ENCODE measurements around the gene FOXL1. TPM values are rescaled to one million over a fixed set of nuclear protein-coding genes. Genes with fewer than 3 reads are reported as not detected.

Gene FOXL1
- total RNA-seq, 2 experiments from 2014 or later, result not detected

DNA sequence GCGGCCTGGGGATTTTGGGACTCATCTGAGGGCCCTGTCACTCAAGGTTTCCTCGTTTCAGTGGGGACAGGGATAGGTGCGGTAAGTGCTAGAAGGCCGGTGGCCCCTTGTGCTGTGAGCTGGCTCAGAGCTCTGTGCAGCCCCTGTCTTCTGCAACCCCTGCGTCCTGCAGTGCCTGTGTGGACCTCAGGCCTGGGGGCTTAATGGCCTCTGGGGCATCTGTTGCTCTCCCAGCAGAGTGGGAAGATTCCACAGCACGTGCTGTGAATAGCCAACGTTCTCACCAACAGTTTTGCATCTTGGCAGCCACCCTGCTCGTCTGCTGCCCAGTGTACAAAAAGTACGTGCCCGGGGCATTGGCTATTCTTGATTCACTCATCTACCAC, 6.8 kb upstream of the FOXL1 start:
- H3K27ac Mint-ChIP-seq, result no peak overlapping the region
- H3K27me3 Mint-ChIP-seq, result peaks cover 71% of the 10 kb centered on the region
- ATAC-seq (no peak), DNase-seq (no peak)
- intact Hi-C loops (cut with micrococcal nuclease), result no loop called here
- peaks cover 4% of the 10 kb centered on the region for H3K4me1 Mint-ChIP-seq (ENCODE audit: low read depth)
- no peaks in the 10 kb centered on the region for H3K36me3 Mint-ChIP-seq (ENCODE audit: low read depth)
- POLR2A ChIA-PET, result no interaction called here
- no peaks in the 10 kb centered on the region for H3K9me3 Mint-ChIP-seq
- H3K4me3 Mint-ChIP-seq, result no peak overlapping the region
- TF ChIP-seq, protein P1, sequence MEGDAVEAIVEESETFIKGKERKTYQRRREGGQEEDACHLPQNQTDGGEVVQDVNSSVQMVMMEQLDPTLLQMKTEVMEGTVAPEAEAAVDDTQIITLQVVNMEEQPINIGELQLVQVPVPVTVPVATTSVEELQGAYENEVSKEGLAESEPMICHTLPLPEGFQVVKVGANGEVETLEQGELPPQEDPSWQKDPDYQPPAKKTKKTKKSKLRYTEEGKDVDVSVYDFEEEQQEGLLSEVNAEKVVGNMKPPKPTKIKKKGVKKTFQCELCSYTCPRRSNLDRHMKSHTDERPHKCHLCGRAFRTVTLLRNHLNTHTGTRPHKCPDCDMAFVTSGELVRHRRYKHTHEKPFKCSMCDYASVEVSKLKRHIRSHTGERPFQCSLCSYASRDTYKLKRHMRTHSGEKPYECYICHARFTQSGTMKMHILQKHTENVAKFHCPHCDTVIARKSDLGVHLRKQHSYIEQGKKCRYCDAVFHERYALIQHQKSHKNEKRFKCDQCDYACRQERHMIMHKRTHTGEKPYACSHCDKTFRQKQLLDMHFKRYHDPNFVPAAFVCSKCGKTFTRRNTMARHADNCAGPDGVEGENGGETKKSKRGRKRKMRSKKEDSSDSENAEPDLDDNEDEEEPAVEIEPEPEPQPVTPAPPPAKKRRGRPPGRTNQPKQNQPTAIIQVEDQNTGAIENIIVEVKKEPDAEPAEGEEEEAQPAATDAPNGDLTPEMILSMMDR (IDR thresholded peaks at IDR 0.05), result no peak
- CTCF ChIA-PET, result interaction anchor here (0.7 to 1.4 kb wide), 2 partner anchors 578 to 1065 kb away, joined by 3 to 4 read pairs; no protein-coding TSS in a partner anchor

DNA sequence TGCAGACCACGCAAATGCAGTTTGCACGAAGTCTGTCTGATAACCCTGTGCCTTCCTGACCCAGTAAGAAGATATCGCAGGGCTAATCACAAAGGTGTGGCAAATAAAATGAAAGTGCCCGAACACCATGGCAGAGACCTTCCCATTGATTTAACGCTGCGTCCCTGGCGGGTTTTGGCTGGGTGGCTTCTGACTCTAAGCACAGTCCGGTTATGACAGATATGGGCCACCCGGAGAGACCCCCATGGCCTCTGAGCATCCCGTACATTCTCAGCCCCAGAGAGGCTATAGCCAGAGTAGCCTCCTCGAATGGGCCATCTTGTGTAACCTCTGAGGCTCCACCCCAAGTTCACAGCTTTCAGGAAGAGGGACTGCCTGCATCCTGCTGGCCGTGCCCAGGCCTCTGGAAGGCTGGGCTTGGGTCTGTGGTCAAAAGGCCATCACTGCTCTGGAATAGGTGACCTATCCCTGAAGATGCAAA, 6.3 kb upstream of the FOXL1 start:
- DNase-seq (no peak), ATAC-seq (no peak)
- ChIA-PET CTCF (no interaction called here), POLR2A (no interaction called here)
- no peaks in the 10 kb centered on the region for H3K9me3 Mint-ChIP-seq
- peaks cover 8% of the 10 kb centered on the region for H3K4me1 Mint-ChIP-seq (ENCODE audit: low read depth)
- H3K27ac Mint-ChIP-seq, result no peak overlapping the region
- H3K36me3 Mint-ChIP-seq (ENCODE audit: low read depth), result no peaks in the 10 kb centered on the region
- intact Hi-C loops (cut with micrococcal nuclease), result no loop called here
- no peak overlapping the region for H3K4me3 Mint-ChIP-seq
- peaks cover 75% of the 10 kb centered on the region for H3K27me3 Mint-ChIP-seq
- TF ChIP-seq, protein P1 (IDR thresholded peaks at IDR 0.05), result no peak

DNA sequence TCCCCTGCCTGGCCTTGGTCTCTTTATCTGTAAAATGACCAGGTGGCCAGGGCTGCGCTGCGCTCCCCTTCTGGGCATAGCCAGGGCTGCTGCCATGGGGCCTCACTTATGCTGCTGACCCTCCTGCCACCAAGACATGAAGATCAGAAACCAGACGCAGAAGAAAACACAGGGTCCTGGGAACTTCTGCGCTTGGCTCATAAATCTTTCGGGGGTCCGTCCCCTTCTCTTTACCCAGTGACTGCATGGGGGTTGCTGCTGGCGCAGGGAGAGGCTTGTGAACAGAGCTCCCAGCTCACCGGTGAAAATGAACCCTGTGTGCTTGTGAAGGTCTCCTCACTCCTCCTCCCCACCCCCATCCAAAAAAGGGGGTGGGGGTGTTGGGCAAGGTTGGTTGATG, 5.7 kb upstream of the FOXL1 start:
- Mint-ChIP-seq H3K9me3 (no peaks in the 10 kb centered on the region), H3K27ac (no peak overlapping the region), H3K36me3 (ENCODE audit: low read depth) (no peaks in the 10 kb centered on the region), H3K27me3 (peaks cover 75% of the 10 kb centered on the region), H3K4me3 (no peak overlapping the region), H3K4me1 (ENCODE audit: low read depth) (peaks cover 9% of the 10 kb centered on the region)
- no peak for ATAC-seq
- POLR2A ChIA-PET, result no interaction called here
- CTCF ChIA-PET, result no interaction called here
- TF ChIP-seq, protein P1 (IDR thresholded peaks at IDR 0.05), result no peak
- no peak for DNase-seq
- intact Hi-C loops (cut with micrococcal nuclease), result no loop called here

DNA sequence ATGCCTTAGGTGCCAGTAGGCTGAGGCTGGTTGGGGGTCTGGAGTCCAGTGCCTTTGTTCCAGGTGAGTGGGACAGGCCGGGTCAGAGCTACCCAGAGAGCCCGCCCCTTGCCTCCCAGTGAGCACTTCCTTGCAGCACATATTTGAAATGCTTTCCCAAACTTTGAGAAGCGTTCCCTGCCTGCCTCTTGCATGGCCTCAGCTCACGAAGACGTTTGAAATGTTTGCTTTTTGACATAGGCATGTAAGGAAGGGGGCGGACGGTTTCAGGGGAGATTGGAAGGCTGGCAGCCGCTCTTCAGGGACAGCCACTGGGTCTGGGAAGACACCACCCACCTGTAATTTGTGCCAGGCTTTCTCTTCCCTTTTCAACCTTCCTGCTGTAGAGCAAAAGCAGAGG, 5.1 kb upstream of the FOXL1 start:
- CTCF ChIA-PET, result interaction anchor here (1.0 kb wide), 1 partner anchor 9 kb away, joined by 3 read pairs; no protein-coding TSS in a partner anchor
- Mint-ChIP-seq H3K9me3 (no peaks in the 10 kb centered on the region), H3K27me3 (peaks cover 79% of the 10 kb centered on the region), H3K36me3 (ENCODE audit: low read depth) (no peaks in the 10 kb centered on the region), H3K27ac (no peak overlapping the region), H3K4me3 (no peak overlapping the region), H3K4me1 (ENCODE audit: low read depth) (peaks cover 9% of the 10 kb centered on the region)
- TF ChIP-seq, protein P1 (IDR thresholded peaks at IDR 0.05), result no peak
- no peak for DNase-seq
- POLR2A ChIA-PET, result interaction anchor here (0.6 kb wide), 1 partner anchor 76 kb away, joined by 3 read pairs; no protein-coding TSS in a partner anchor
- intact Hi-C loops (cut with micrococcal nuclease), result no loop called here
- no peak for ATAC-seq

DNA sequence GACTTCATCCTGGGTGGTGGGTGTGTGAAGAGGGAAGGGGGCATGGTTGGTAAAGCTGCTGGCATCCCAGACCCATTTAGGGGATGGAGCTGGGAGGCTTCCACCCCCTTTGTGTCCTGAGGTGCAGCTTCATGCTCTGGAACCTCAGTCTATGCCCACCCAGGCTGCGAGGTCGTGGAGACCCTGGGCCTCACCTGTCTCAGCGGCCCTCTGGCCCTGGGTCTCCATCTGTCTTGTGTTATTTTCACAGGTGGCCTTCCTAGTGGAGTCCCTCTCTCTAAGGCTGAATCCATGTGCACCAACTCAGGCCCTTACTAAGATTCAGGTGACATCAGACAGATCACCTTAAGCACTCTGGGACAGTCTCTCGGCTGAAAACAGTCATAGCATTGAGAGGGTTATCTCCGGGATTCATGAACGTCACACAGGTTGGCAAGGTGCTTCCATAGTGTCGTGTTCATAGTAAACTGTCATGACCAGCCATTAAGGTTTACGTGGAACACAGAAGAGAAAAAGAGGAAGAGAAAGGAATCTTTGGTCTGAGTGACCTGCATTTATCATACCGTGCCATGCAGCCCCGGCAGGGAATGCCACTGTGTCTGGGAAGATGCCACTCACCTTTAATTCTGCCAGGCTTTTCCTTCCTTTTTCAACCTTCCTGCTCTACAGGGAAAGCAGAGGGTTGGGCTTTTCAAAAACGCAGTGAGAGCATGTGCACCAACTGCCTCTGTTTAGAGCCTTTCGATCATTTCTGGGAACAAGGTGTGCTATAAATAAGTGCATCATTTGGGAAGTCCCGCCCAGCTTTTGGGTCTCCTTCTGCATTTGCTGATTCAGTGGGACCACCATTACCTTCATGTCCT, 4.5 kb upstream of the FOXL1 start:
- ChIA-PET POLR2A (interaction anchor here (0.6 kb wide), 1 partner anchor 77 kb away, joined by 3 read pairs; no protein-coding TSS in a partner anchor), CTCF (interaction anchor here (1.0 kb wide), 1 partner anchor 9 kb away, joined by 3 read pairs; no protein-coding TSS in a partner anchor)
- intact Hi-C loops (cut with micrococcal nuclease), result no loop called here
- no peak for ATAC-seq
- peaks cover 80% of the 10 kb centered on the region for H3K27me3 Mint-ChIP-seq
- no peak overlapping the region for H3K4me3 Mint-ChIP-seq
- no peak overlapping the region for H3K27ac Mint-ChIP-seq
- H3K9me3 Mint-ChIP-seq, result no peaks in the 10 kb centered on the region
- no peaks in the 10 kb centered on the region for H3K36me3 Mint-ChIP-seq (ENCODE audit: low read depth)
- TF ChIP-seq, protein P1 (IDR thresholded peaks at IDR 0.05), result no peak
- DNase-seq, result no peak
- H3K4me1 Mint-ChIP-seq (ENCODE audit: low read depth), result peaks cover 9% of the 10 kb centered on the region
